ENCODE results near the gene CFAP73. TPM values are rescaled to one million over a fixed set of nuclear protein-coding genes. Genes with fewer than 3 reads are reported as not detected.

The CFAP73 gene
- total RNA-seq, 1 experiment from 2014 or later = 0.10 TPM

DNA sequence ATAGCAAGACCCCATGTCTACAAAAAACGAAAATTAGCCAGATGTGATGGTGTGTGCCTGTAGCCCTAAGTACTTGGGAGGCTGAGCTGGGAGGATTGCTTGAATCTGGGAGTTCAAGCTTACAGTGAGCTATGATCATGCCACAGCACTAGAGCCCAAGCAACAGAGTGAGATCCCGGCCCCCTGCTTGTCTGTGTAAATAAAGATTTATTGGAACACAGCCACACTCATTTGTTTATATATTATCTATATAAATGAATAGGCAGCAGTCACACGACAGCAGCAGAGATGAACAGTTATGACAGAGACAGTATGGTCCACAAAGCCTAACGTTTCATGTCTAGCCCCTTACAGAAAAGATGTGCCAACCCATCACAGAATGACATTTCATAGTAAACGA lies 20.9 kb downstream of the CFAP73 start:
- in situ Hi-C loops (cut with HindIII; ENCODE audit: low pct_unique_long_range_greater_than_20kb, low sequenced_read_pairs) = loop anchor here (25.0 kb wide), 1 partner anchor 108 kb away; the partner anchor contains the start of gene DTX1
- Histone ChIP-seq H3K27me3 (ENCODE audit: control insufficient read depth, insufficient read depth, low read length) (no peaks in the 10 kb centered on the region), H3K27ac (ENCODE audit: low read length) (no peak overlapping the region), H3K9me3 (ENCODE audit: control insufficient read depth, insufficient read depth, low read depth, low read length) (no peaks in the 10 kb centered on the region), H3K36me3 (ENCODE audit: control insufficient read depth, insufficient read depth, low read length) (peaks cover 20% of the 10 kb centered on the region), H3K4me1 (ENCODE audit: control insufficient read depth, insufficient read depth, low read length) (no peaks in the 10 kb centered on the region), H3K4me3 (ENCODE audit: low read depth in 2 of 2, low read length in 2 of 2) (no peak overlapping the region)
- TF ChIP-seq SIN3A (IDR thresholded peaks at IDR 0.05; ENCODE audit: borderline replicate concordance, insufficient read depth, low read depth, low read length) = no peak
- no peak for TF ChIP-seq TCF7L2 (IDR thresholded peaks at IDR 0.05; ENCODE audit: low read depth, low read length)
- TF ChIP-seq POLR2AphosphoS5 (IDR thresholded peaks at IDR 0.05; ENCODE audit: low read depth, low read length) = no peak
- TF ChIP-seq, protein P1, sequence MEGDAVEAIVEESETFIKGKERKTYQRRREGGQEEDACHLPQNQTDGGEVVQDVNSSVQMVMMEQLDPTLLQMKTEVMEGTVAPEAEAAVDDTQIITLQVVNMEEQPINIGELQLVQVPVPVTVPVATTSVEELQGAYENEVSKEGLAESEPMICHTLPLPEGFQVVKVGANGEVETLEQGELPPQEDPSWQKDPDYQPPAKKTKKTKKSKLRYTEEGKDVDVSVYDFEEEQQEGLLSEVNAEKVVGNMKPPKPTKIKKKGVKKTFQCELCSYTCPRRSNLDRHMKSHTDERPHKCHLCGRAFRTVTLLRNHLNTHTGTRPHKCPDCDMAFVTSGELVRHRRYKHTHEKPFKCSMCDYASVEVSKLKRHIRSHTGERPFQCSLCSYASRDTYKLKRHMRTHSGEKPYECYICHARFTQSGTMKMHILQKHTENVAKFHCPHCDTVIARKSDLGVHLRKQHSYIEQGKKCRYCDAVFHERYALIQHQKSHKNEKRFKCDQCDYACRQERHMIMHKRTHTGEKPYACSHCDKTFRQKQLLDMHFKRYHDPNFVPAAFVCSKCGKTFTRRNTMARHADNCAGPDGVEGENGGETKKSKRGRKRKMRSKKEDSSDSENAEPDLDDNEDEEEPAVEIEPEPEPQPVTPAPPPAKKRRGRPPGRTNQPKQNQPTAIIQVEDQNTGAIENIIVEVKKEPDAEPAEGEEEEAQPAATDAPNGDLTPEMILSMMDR (IDR thresholded peaks at IDR 0.05) = no peak
- TF ChIP-seq, protein P2, sequence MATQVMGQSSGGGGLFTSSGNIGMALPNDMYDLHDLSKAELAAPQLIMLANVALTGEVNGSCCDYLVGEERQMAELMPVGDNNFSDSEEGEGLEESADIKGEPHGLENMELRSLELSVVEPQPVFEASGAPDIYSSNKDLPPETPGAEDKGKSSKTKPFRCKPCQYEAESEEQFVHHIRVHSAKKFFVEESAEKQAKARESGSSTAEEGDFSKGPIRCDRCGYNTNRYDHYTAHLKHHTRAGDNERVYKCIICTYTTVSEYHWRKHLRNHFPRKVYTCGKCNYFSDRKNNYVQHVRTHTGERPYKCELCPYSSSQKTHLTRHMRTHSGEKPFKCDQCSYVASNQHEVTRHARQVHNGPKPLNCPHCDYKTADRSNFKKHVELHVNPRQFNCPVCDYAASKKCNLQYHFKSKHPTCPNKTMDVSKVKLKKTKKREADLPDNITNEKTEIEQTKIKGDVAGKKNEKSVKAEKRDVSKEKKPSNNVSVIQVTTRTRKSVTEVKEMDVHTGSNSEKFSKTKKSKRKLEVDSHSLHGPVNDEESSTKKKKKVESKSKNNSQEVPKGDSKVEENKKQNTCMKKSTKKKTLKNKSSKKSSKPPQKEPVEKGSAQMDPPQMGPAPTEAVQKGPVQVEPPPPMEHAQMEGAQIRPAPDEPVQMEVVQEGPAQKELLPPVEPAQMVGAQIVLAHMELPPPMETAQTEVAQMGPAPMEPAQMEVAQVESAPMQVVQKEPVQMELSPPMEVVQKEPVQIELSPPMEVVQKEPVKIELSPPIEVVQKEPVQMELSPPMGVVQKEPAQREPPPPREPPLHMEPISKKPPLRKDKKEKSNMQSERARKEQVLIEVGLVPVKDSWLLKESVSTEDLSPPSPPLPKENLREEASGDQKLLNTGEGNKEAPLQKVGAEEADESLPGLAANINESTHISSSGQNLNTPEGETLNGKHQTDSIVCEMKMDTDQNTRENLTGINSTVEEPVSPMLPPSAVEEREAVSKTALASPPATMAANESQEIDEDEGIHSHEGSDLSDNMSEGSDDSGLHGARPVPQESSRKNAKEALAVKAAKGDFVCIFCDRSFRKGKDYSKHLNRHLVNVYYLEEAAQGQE (IDR thresholded peaks at IDR 0.05; ENCODE audit: insufficient read depth in 1 of 2, low read depth in 2 of 2, low read length in 1 of 2) = no peak
- intact Hi-C loops (cut with micrococcal nuclease; ENCODE audit: unreplicated experiment) = no loop called here
- ChIA-PET POLR2A (no interaction called here), CTCF (no interaction called here)
- no TSS peak for BruUV-seq (replicated peaks)
- no peak for ATAC-seq
- DNase-seq (ENCODE audit: low read depth, low spot score) = no peak

DNA sequence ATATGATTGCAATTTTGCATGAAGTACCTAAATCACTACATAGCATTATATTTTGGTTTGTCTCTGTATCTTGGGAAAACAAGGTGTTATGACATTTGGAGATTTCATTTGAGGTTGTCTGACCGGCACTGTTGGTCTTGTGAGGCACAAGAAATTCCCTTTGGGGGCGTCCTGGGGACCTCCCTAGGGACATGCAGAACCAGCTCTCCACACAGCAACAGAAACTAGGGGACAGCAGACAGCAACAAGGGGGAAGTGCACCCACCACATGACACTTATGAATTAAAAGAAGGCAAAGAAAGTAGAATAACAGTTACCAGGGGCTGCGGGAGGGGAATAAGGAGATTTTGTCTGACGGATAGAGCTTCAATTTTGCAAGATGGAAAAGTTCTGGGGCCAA lies 21.4 kb downstream of the CFAP73 start:
- Histone ChIP-seq H3K27ac (ENCODE audit: low read length) (no peak overlapping the region), H3K4me3 (ENCODE audit: low read depth in 2 of 2, low read length in 2 of 2) (no peak overlapping the region), H3K4me1 (ENCODE audit: control insufficient read depth, insufficient read depth, low read length) (no peaks in the 10 kb centered on the region), H3K36me3 (ENCODE audit: control insufficient read depth, insufficient read depth, low read length) (peaks cover 20% of the 10 kb centered on the region), H3K27me3 (ENCODE audit: control insufficient read depth, insufficient read depth, low read length) (no peaks in the 10 kb centered on the region), H3K9me3 (ENCODE audit: control insufficient read depth, insufficient read depth, low read depth, low read length) (no peaks in the 10 kb centered on the region)
- ChIA-PET POLR2A (no interaction called here), CTCF (interaction anchor here (0.6 kb wide), 1 partner anchor 30 kb away, joined by 3 read pairs; no protein-coding TSS in a partner anchor)
- in situ Hi-C loops (cut with HindIII; ENCODE audit: low pct_unique_long_range_greater_than_20kb, low sequenced_read_pairs) = loop anchor here (25.0 kb wide), 1 partner anchor 109 kb away; the partner anchor contains the start of gene DTX1
- TF ChIP-seq SIN3A (IDR thresholded peaks at IDR 0.05; ENCODE audit: borderline replicate concordance, insufficient read depth, low read depth, low read length) = no peak
- TF ChIP-seq POLR2AphosphoS5 (IDR thresholded peaks at IDR 0.05; ENCODE audit: low read depth, low read length) = no peak
- TF ChIP-seq, protein P2 (IDR thresholded peaks at IDR 0.05; ENCODE audit: insufficient read depth in 1 of 2, low read depth in 2 of 2, low read length in 1 of 2) = no peak
- TF ChIP-seq, protein P1 (IDR thresholded peaks at IDR 0.05) = no peak
- intact Hi-C loops (cut with micrococcal nuclease; ENCODE audit: unreplicated experiment) = no loop called here
- no peak for ATAC-seq
- DNase-seq (ENCODE audit: low read depth, low spot score) = no peak
- no TSS peak for BruUV-seq (replicated peaks)
